Epithelial cell of proximal tubule (primary cell): Measurements from ENCODE around the gene TRIM49C. TPM values are rescaled to one million over a fixed set of nuclear protein-coding genes. Genes with fewer than 3 reads are reported as not detected.
"Not testable (repeated sequence)": the region's sequence is repeated elsewhere in the genome, so short reads cannot be mapped to it uniquely, and the experiment has no call there.

ENCODE experiments used
- DNase-seq: peaks from one replicate; pipeline ENCODE4 v3.0.0-alpha.2; 2011; ENCODE audit warnings: low read depth
- H3K4me3 ChIP-seq: 2 replicates; pipeline ENCODE4 v1.5.1; 2011; ENCODE audit warnings: low read depth, mild to moderate bottlenecking, low read length
- total RNA-seq: library from RNA; depleted of rRNA; stranded (reverse); fragments of >200 nt; gene quantifications from 2 replicates; pipeline ENCODE4 v1.2.3, GENCODE V29; 2015

Gene TRIM49C, protein sequence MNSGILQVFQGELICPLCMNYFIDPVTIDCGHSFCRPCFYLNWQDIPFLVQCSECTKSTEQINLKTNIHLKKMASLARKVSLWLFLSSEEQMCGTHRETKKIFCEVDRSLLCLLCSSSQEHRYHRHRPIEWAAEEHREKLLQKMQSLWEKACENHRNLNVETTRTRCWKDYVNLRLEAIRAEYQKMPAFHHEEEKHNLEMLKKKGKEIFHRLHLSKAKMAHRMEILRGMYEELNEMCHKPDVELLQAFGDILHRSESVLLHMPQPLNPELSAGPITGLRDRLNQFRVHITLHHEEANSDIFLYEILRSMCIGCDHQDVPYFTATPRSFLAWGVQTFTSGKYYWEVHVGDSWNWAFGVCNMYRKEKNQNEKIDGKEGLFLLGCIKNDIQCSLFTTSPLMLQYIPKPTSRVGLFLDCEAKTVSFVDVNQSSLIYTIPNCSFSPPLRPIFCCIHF
- total RNA-seq, result not detected in 2 replicates

DNA sequence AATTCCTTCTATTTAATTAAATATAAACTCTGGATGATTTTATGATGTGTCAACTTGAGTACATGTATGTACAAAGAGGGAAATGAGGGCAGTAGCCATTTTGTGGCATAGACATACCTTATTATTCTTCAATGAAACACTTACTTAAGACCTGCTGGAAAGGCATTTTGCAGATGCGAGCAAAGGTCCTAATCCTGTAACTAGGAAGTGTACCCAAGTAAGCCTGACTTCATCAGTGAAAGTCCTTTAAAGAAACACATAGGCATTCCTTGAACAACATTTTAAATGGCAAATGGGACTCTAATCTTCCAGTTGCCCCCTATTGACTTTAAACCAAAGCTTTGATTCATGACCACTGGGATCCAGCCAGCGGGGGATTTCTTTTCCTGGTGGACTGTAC lies at the start of gene TRIM49C:
TSS of gene TRIM49C (plus strand) at position 301 of the 400 bp plus-strand sequence. CDS start 4,106 bp downstream, outside the sequence.
- not testable (repeated sequence) for DNase-seq, H3K4me3 ChIP-seq

DNA sequence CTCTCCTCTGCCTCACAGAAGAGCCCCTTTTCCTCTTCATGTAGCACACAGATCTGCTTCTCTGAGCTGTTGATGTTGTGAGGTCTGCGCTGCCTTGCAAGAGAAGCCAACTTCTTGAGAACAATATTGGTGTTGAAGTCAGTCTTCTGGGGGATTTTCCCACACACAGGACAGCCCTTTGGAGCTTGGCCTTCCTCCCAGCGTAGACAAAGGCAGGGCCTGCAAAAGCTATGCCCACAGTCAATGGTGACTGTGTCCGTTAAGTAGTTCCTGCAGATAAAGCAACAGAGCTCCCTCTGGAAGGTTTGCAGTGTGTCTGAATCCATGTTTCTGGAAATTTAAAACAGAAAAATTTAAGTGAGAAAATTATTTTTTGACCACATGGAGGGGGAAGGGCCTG lies 6.7 kb upstream of the TRIM49C start:
- not testable (repeated sequence) for DNase-seq, H3K4me3 ChIP-seq

DNA sequence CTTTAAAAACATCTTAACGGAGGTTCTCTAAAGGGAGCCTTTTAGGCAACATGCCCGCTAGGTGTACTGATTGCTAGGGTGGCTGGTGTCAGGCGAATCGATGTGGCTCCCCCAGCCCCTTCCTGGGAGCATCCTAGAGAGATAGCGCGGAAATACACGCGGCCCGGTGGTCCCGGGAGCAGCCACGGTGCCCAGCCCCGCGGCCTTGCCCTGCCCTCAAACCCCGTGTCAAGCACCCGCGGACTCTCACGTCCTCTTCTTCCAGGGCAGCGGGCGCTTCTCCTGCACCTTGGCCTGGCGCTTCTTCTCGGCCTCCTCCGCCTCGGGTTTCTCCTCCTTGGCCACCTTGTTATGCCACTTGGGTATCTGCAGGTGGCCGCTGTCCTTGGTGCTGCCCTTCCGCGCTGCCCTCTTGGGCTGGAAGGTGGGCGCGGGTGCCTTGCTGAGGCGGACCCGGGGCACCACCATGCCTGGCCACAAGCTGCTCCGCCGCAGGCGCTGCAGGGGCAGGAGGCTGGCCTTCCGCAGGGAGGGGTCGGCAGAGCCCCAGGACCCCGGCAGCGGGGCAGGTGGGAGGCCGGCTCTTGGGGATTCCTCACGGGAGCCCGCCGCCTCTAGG lies 20.8 kb downstream of the TRIM49C start:
- DNase-seq, H3K4me3 ChIP-seq: not testable (repeated sequence)

DNA sequence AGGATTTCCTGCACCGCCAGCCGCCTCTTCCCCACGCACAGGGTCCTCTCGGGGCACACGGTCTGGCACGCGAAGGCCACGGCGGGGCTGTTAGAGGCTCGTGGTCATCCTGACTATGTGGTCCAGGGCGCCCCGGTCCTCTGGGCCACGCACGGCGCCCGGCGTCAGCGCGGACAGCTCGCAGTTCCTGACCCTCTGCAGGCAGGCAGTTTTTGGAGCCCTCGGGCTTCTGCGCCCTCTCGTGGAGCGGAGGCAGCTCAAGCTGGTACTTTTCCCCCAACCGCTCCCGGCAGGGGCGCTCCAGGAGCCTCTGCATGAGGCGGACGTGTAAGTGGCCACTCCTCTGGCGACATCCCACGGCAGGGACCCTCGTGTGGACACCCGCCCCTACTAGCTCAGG lies 21.4 kb downstream of the TRIM49C start:
- not testable (repeated sequence) for H3K4me3 ChIP-seq, DNase-seq

DNA sequence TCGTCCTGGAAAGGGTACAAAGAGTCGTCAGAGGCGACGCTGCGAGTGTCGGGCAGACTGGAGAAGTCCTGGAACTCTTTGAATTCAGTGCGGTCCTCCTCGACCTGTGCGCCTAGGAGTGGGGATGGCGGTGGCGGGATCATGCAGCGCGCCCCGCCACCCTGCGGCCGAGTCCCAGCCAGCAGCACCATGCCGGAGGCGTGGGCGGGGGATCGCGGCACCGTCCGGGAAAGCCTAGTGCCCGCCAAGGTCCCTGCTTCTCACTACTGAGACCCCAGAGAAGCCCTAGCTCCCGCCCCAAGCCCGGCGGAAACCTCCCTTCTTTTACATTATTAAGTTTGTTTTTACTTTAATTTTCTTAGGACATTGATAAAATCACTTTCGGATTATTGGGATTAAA lies 22.6 kb downstream of the TRIM49C start:
- H3K4me3 ChIP-seq, DNase-seq: not testable (repeated sequence)

DNA sequence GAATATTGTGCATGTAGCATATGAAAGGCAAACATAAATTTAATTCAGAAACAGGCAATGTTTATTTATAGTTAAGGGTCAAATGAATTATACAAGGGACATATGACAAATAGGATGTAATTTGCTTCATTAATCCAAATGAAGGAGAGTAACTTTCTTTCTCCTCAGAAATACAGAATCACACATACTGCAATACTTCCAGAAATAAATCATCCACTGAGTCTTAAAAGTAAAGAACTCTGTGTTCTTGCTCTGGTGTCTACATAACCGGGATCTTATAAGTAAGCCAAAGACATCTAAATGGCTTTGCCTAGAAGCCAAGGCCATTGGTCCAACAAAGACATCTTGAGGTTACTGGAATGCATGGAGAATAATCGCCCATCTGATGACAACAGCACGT lies 54.7 kb downstream of the TRIM49C start, which contains the start of gene UBTFL1:
TSS of gene UBTFL1 (plus strand) at position 301 of the 400 bp plus-strand sequence. CDS start at position 301, 0 bp downstream.
- H3K4me3 ChIP-seq, DNase-seq: not testable (repeated sequence)

DNA sequence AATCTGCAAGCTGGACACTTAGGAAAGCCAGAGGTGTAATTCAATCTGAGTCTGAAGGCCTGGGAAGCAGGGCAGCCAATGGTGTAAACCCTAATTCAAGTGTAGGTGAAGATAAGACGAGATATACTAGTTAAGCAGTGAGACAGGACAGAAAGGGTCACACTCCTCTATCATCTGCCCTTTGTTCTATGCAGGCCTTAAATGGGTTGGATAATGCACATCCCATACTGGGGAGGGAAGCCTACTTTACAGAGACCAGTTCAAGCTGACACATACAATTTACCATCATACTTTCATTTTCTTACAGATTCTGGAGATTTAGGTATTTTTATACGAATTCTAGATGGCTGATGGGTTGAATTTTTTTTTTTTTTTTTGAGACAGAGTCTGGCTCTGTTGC lies 57.8 kb downstream of the TRIM49C start:
- not testable (repeated sequence) for DNase-seq, H3K4me3 ChIP-seq

Other genes with a start within 250 kb of the TRIM49C start
- not detected in 2 replicates for gene TRIM49, start 222.5 kb upstream of the TRIM49C start, total RNA-seq
- 0.17 TPM in 1 of 2 replicates, not detected in the other for gene TRIM64B, start 152.6 kb upstream of the TRIM49C start, total RNA-seq
- gene TRIM49D1, start 108.9 kb upstream of the TRIM49C start, total RNA-seq, result not detected in 2 replicates
- gene TRIM49D2, start 107.0 kb upstream of the TRIM49C start, total RNA-seq, result not detected in 2 replicates
- gene TRIM64, start 65.1 kb upstream of the TRIM49C start, total RNA-seq, result not detected in 2 replicates
- gene UBTFL1, start 54.8 kb downstream of the TRIM49C start, total RNA-seq, result not detected in 2 replicates
- 0.23 and 0.43 TPM in 2 replicates for gene NAALAD2, start 103.6 kb downstream of the TRIM49C start, total RNA-seq
- gene CHORDC1, start 191.9 kb downstream of the TRIM49C start, total RNA-seq, result 43.0 and 70.5 TPM in 2 replicates